Activated T-helper 9 cell treated with anti-CD3 and anti-CD28 coated beads, Interleukin-2, amount 50 U/mL, for 16 hours (primary cell): ENCODE measurements around the gene PIEZO1.

Source experiments
- DNase-seq: peaks from one replicate; pipeline ENCODE4 v3.0.0-alpha.2; 2020; ENCODE audit warnings: low read depth

Gene PIEZO1

DNA sequence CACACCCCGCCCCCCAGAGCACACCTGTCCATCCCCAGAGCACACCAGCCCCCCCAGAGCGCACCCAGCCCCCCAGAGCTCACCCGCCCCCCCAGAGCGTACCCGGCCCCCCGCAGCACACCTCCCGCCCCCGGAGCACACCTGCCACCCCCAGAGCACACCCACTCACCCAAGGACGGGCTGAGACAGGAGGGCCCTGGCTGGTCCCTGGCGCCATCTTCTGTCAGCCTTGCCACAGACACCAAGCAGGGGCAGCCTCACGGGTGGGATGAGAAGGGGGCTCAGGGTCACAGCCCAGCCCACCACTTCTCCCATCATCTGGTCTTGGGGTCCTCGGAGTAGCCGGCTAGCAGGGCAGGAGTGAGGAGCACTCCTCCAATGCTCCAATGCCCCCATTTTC is 31.8 kb downstream of the PIEZO1 start:
- DNase-seq: no peak

DNA sequence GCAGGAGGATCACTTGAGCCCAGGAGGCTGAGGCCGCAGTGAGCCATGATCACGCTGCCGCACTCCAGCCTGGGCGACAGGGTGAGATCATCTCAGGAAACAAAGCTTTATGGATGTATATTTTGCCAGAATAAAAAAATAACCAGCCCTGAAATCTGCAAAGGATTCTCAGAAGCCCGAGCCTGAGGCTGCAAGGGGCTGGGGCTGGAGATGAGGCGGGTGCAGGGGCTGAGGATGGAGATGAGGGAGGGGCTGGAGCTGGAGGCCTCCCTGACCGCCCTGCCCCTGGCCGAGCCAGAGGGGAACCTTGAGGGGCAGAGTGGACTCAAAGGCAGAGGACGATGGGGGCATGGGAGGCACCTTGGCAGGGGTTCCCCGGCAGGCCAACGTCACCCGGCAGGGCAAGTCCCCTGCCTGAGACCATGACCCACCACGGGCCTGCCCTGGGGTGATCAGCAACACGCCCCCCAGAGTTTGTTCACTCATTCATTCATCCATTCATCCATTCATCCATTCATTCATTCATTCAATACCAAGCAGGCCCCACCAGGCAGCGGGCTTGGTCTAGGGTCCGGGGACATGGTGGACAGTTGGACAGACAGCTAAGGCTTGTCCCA is 32.5 kb downstream of the PIEZO1 start:
- no peak for DNase-seq

DNA sequence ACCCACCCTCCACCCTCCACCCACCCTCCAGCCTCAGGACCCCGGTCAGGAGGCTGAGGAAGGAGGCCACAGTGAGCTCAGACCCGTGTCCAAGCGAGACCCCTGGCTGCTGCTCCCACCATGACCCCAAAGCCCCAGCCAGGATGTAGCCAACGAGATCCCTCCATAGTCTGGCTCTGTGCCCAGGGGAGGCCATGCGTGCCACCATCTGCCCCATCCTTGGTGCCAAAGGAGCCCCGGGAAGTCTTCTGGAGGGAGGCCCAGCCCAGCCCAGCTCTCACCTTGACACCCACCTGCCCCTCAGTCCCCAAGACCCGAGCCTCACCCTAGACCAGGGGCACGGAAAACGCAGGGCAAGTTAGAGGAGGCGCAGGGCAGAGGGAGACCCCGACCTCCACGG is 34.2 kb downstream of the PIEZO1 start:
- no peak for DNase-seq

DNA sequence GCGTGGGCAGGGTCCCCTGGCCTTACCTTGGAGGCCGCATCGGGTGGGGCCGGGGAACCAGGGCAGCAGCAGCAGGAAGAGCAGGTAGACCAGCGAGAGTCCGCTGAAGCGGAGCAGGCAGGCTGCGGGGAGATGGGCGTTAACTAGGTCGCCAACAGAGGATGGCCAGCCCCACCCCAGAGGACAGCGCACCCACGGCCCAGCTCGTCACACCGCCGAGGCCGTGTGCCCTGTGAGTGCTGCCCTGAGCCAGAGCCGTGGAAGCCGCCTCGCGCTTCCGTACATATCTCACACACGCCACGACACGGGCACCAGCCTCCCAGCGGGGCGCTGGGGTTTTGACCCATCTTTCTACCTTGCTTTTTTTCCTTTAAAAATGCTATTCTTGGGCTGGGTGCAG is 35.7 kb downstream of the PIEZO1 start:
- DNase-seq: no peak

DNA sequence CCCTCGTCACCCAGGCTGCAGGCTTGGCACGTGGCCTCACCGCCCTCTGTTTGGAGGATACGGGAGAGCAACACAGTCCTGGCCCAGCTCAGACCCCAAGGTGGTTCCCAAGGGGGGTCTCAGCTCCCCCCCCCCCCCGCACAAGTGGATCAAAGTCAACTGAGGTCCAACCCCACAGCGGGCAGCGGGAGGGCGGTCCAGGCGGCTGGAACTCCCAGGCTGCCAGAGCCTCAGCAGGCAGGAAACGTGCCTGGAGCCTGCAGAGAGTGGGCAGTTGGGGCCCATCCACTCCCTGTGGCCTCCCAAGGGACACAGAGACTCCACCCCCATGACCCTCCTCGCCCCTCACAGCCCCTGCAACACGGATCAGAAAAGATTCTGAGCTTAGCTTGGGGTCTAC is 36.7 kb downstream of the PIEZO1 start:
- no peak for DNase-seq

DNA sequence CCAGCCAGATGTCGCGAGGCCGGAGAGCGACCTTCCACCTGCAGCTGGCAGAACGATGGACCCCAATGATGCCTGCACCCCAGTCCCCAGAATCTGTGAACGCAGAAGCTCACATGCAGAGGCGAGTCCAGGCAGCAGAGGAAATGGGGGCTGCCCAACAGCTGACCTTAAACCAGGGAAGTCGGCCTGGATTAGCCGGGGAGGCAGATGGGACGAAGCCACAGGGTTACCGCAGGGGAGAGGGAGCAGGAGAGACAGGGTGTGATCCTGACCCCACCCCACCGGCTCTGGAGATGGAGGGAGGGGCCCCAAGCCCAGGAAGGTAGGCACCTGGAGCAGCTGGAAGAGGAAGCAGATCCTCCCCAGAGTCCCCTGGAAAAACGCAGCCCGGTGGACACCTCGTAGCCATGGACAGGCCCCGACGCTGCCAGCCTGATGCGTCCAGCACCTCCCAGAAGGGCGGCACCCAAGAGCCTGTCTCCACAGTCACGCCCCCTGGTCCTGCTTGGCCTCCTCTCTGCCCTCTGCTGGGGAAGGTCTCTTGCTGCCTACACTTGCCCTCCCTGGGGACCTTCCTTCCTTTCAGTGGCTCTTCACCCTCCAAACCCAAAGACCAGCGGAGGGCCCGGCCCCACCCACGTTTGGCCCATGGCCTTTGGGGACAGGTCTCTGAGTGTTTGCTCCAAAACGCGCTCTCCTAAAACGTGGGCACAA is 37.3 kb downstream of the PIEZO1 start:
- DNase-seq: no peak

DNA sequence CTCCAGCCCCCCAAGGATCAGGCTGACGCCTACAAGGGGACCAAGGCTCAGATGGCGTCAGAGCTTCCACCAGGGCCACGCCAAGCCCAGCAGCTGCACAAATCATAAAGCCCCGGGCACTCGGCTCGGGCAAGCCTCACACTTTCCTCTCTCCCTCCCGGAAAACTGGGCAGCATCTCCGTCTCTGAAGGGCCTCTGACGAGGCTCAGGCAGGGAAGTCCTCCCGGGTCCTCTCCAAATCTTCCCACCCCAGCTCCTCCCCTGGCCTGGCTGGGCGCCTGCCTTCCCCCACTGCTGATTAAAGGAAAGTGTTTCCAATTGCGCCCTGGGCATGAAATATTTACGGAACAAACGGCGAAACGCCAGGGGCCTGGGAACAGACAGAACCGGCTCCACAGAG is 38.5 kb downstream of the PIEZO1 start:
- DNase-seq: no peak

DNA sequence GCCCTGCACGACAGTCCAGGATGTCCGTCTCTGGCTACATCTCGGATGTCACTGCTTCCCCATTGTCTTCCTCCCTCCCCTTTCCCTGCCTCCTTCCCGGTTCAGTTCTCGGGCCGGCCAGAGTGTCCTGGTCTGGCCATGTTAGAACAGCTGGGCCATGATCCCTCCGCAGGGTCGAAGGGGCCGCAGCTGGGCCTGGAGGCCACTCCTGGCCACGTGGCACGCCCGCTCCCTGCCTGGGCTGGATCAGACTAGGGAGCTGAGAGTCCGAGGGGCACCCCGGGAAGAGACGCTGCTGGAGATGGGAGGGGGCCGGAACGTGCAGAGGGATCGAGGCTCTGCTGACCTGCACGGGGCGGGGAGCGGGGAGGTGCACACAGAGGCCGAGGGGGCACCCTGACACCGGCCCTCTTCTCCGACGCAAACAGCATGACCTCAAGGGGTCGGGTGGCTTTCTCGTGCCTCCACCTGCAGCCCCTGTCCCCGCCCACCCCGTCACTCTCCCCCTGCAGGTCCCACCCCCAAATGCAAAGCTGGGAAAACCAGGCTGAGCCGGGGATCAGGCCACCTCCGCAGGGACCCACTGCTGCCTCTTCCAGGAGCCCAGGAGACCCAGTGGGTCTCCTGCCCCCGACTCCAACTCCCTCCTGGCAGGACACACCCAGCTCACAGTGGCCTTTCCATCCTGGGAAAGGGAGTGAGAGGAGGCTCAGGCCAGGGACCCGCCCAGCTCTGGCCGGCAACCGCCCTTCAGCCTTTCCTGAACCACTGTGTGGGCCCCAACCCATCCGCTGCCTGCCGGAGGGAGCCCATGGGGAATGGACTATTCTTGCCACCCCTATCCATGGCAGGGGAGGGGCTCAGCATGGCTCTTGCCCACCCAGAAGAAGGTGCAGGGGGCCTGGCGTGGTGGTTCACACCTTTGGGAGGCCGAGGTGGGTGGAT is 40.2 kb downstream of the PIEZO1 start:
- no peak for DNase-seq

DNA sequence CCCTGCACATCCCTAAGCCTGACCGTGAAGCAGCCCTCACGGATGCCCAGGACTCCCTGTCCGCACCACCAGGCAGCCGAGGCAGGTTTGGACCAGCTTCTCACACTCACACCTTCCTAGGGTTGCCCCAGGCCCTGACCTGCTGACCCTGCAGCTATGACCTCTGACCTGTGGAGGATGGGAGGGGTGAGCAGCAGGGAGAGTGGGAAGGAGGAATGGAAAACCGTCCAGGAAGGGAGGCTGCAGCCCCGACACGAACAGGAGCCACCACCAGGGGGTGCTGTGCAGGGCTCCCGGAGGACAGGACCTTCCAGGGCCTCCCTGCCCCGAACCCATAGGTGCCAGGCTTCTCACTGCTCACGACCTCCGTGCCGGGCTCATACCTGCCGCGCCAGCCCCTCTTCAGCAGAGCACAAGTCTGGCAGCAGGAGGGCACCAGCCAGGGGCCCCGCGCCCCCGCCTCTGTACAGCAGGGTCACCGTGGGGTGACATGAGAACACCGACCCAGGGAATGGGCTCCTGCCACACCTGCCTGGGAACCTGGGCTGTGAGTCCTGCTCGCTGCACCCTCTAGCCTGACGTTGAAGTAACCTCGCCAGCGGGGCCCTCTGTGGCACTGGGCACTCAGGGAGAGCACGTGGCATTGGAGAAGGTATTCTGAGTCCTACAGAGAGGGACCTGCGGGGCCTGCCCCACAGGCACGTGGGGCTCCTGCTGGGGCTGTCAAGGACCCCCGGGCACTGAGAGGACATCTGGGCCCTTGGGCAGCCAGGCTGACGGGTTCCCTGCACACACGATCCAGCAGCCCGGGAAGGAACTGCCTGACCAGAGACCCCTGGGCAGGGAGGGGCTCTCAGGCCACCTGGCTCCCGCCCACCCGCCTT is 41.1 kb downstream of the PIEZO1 start:
- DNase-seq: peak; percentile 66

DNA sequence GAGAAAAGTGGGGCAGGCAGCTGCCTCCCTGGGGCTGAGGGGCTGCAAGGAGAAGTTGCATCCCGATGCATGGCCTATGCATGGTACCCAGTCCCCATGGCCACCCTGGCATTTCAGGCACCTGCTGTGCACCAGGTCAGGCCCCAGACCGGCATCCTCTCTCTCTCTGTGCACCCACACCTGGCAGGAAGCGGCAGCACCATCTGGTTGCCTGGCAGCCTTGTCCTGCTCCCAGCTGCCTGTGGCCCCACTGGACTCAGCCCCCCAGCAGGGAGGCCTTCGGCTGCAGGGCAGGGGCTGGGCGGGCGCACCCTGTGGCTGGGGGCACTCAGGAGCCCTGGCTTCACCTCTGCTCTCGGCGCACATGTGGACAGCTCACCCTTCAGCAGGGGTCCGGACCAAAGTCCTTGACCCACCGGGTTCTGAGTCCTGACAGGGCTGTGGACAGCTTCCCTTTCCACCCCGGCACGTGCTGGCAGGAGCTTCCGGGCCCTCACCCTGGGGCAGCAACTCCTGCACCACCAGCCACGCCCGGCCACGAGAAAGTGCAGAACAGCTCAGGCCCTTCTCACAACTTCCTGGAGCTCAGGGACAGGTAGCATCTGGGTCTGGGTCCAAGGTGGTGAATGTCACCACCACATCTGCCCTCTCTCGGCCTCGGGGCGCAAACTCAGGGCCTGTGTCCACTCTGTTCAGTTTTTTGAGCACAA is 42.0 kb downstream of the PIEZO1 start:
- no peak for DNase-seq

DNA sequence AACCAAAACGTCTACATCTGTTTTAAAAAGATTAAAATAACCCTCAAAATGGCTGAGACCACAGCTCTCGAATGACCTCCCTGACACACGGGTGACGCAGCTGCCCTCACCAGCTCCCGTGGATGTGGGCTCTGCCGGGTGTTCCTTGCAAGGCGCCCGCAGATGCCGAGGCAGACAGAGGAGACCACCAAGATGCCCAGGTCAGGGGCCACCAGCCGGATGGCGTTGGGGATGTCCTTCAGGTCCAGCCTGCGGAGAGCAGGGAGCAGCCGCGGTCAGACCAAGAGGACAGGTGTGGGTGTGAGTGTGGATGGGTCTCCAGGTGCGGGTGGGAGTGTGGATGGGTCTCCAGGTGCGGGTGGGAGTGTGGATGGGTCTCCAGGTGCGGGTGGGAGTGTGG is 43.7 kb downstream of the PIEZO1 start:
- DNase-seq: no peak

DNA sequence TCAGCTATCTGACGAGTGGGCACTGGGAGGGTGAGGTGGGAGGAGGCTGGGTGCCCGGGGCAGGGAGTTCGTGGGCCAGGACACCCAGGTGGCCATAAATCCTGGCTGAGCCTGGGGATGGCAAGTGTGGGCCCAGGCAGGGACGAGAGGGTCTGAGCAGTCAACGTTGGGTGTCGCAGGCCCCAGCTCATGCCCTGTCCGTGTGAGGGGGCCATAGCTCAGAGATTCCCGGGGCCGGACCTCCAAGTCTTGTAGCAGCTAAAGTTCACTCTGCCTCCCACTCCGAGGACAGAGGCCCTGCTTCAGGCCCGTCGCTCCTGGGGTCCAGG is 44.3 kb downstream of the PIEZO1 start:
- no peak for DNase-seq

DNA sequence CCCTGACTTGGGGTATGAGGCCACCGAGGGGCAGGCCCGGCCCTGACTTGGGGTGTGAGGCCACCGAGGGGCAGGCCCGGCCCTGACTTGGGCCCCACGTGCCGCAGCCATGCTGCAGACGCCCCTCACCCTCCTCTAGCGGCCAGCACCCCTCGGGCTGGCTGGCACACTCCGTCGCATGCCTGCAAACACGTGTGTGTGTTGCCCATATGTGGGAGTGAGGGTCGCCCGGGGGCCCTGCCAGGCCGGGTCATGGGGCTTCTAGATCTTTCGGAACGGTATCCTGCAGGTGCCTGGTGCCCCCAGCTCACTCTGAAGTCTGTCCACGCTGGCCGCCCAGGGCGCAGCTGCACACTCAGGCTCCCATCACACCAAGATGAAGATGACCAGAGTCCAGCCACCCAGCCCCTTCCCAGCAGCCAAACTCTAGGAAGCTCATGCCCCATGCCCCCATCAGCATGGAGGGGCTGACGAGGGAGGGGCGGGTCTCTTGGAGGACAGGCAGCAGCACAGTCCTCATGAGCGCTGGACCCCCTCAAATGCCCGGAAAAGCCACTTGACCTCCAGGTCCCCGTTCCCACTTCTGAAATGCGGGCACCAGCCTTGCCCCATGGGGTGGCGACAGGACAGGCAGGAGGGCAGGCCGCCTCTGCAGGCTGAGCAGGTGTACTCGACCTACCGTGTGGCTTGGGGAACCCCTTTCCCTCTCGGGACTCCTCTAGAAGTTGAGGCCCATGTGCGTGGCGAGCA is 44.9 kb downstream of the PIEZO1 start:
- DNase-seq: no peak

DNA sequence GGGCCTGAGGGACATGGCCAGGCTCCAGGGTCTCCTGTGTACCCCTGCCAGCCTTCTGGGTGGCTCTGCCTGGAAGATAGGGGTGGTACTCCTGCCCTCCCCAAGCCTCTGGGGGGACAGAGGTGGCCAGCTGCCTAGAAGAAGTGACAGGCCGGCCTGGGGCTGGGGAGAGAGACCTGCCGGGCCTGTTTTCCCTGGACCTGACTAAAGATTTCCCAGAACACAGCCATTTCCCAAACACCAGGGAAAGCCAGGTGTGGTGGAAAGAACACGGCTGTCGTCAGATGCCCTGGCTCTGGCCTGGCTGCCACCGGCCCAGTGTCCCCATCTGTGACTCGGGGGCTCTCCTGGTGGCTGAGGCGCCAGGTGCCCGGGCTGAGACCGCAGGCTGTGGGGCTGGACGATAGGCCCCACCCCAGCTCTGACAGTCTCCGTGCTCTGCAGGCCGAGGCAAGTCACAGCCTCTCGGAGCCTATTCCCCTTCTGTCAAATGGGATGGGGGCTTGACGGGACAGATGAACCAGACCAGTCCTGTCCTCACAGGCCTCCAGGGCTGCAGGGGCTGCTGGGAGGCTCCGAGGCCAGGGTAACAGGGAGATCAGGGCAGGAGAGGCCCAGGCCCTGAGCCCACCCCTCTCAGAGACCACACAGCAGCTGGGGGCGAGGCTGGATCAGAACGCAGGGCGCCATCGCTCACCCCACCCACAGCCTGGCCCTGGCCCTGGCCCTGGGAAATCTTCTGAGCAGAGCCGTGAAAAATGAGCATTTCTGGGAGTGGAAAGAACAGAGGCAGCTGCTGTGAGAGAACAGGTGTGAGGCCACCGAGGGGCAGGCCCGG is 45.7 kb downstream of the PIEZO1 start:
- DNase-seq: no peak

DNA sequence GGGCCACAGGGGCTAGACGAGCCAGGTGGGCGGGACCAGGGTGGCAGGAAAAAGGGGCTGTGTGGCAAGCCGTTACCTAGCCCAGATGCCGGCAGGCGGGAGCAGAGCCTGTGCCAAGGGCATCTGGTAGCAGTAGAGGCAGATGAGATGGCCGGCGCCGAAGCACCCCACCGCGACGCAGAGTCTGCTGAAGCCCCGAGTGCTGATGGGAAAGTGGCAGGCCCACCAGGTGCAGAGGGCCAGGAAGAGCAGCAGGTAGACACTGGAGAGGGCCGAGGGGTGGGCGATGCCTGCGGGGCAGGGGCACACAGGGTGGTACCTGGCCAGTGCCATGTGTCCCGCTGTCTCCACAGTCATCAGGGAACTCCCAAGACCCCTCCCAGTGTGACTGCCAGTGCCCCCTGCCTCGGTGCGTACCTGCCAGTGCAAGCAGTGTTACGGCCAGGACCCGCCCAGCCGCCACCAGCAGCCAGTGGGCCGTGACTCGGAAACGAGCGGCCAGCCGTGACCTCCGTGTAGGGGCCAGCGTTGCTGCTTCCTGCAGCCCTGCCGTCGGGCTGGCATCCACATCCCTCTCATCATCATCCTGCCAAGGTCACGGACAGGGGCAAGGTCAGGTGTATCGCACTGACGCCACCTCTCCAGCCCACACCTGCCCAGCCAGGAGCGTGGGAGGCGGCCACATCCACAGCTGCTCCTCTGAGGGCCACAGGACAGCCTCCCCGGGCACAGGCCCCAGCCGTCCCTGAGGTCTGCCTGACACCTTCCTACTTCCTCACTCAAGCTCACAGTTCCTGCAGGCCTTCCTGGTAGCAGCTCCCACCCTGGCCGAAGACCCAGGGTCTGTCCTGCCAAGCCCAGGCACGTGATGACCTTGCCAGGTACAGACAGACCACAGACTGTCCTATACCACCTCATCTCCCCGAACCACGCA is 46.6 kb downstream of the PIEZO1 start:
- no peak for DNase-seq

DNA sequence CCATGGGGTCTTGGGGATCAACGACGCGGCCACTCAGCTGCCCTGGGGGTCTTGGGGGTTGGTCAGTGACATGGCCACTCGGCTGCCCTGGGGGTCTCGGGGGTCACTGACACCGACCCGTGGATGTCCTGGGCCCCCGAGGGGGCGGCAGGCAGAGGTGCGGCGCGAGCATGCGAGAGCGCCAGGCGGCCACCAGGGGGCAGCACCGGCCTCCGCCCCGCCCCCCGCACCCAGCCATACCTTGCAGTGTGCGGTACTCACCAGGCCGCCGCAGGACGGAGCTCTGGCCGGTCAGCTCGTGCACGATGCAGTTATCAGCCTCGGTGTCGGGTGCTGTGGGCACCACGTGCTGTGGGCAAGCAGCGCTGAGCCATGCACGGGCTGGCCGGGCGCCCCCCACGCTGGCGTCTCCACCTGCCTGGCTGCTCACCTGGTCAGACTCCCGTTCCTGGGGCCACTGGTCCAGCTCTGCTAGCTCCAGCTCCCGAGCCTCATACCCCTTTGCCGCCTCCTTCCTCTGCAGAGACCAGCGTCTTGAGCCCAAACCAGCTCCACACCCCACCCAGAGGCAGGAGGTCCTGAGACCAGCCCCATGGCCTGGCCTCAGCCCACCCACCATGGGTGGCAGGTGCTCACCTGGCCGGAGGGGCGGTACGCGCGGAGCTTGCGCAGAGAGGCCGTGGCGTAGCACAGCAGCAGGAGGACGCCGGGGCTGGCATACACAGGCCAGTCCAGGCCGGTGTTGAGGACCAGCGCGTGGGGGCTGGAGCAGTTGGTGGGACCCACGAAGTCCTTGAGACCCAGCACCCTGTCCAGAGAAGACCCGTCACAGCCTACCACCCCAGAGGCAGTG is 47.5 kb downstream of the PIEZO1 start:
- DNase-seq: peak; percentile 75

DNA sequence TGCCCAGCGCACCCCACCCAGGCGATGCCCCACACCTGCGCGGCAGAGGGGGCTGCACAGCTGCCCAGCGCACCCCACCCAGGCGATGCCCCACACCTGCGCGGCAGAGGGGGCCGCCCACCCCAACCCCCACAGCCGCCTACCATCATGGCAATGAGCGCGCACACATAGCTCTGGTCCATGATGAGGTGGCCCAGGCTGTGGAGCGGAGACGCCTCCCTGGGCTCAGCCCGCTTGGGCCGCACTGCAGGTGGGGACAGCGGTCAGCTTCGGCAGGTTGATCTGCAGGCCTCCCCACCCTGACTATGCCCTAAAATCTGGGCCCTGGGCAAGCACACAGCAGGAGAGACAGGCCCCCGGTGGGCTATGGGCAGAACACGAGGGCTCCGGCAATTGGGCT is 48.5 kb downstream of the PIEZO1 start:
- DNase-seq: no peak

DNA sequence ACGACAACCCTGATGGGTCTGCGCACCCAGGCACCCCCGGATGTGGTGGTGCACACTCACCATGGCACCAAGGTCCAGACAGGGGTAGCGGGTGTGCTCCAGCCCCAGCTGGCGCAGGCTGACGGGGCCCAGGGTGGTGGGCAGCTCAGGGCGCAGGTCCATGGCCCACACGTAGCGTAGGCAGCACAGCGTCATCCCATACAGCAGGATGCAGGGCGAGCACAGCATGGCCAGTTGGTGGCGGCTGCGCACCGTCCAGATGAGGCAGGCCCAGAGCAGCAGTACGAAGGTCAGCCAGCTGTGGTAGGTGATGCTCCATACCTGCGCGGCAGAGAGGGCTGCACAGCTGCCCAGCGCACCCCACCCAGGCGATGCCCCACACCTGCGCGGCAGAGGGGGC is 48.9 kb downstream of the PIEZO1 start:
- DNase-seq: no peak
